DND-41 (cell line): ENCODE measurements around the gene PLCXD3.

Experiments used
- CTCF ChIP-seq: IDR thresholded peaks from 2 replicates; pipeline ENCODE4 v1.5.1; 2012; ENCODE audit warnings: borderline replicate concordance, low read length, moderate library complexity, mild to moderate bottlenecking; ENCODE audit not compliant: poor library complexity, severe bottlenecking; ENCODE audit errors: extremely low read depth
- EZH2 ChIP-seq: IDR thresholded peaks from 3 replicates; pipeline ENCODE4 v1.6.1; 2012; ENCODE audit warnings: borderline replicate concordance, low read depth, mild to moderate bottlenecking, moderate library complexity, low read length, inconsistent platforms; ENCODE audit not compliant: severe bottlenecking

GRCh38 chr5:41334758-41335157 lies 175.6 kb downstream of the PLCXD3 start:
- TF ChIP-seq CTCF (no peak), EZH2 (no peak)
